HEK293T (cell line): Measurements from ENCODE around the gene GABRA6.

Source experiments
- BHLHE40 ChIP-seq: fragments of 450-650 bp; IDR thresholded peaks from 2 replicates; pipeline ENCODE4 v1.6.1; 2016; ENCODE audit warnings: mild to moderate bottlenecking, moderate library complexity, borderline replicate concordance
- FOXA1 ChIP-seq: fragments of 450-650 bp; IDR thresholded peaks from 2 replicates; pipeline ENCODE4 v1.6.1; 2016; ENCODE audit warnings: mild to moderate bottlenecking
- NFRKB ChIP-seq: fragments of 450-650 bp; IDR thresholded peaks from 2 replicates; pipeline ENCODE4 v1.6.1; 2016; ENCODE audit warnings: mild to moderate bottlenecking, moderate library complexity
- TARDBP ChIP-seq: fragments of 450-650 bp; IDR thresholded peaks from 2 replicates; pipeline ENCODE4 v1.6.1; 2016

DNA sequence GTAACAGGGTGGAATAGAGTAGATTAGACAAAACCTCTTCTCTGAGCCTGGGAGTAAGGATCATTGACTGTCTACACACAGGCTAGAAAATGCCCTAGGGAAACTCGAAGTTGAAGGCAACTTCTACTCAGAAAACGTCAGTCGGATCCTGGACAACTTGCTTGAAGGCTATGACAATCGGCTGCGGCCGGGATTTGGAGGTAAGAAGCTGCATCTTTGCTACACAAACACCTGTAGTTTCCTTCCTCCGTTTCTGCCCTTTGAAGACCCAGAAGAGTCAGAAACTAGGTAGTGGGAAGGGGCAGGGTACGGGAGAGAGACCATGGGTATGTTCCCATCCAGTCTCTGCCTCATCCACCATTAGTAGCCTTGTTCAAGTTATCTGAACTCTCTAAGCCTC is 628 bp downstream of the GABRA6 start:
- TF ChIP-seq NFRKB (no peak), FOXA1 (no peak), TARDBP (no peak), BHLHE40 (no peak)
